ENCODE results near the gene CAMKMT. TPM values are rescaled to one million over a fixed set of nuclear protein-coding genes. Genes with fewer than 3 reads are reported as not detected.

CAMKMT gene
- total RNA-seq, 1 experiment from 2014 or later = 12.5 TPM

- TF ChIP-seq, protein P1, sequence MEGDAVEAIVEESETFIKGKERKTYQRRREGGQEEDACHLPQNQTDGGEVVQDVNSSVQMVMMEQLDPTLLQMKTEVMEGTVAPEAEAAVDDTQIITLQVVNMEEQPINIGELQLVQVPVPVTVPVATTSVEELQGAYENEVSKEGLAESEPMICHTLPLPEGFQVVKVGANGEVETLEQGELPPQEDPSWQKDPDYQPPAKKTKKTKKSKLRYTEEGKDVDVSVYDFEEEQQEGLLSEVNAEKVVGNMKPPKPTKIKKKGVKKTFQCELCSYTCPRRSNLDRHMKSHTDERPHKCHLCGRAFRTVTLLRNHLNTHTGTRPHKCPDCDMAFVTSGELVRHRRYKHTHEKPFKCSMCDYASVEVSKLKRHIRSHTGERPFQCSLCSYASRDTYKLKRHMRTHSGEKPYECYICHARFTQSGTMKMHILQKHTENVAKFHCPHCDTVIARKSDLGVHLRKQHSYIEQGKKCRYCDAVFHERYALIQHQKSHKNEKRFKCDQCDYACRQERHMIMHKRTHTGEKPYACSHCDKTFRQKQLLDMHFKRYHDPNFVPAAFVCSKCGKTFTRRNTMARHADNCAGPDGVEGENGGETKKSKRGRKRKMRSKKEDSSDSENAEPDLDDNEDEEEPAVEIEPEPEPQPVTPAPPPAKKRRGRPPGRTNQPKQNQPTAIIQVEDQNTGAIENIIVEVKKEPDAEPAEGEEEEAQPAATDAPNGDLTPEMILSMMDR (conservative IDR thresholded peaks at IDR 0.05; ENCODE audit: low read depth, low read length) = no peak
- no peak for TF ChIP-seq EZH2 (IDR thresholded peaks at IDR 0.05; ENCODE audit: borderline replicate concordance, low read depth, low read length, poor library complexity, severe bottlenecking)
- intact Hi-C loops (cut with micrococcal nuclease; ENCODE audit: unreplicated experiment) = no loop called here
- Histone ChIP-seq H3K27ac (ENCODE audit: low read depth, low read length, poor library complexity, severe bottlenecking) (no peak overlapping the region), H3K4me3 (ENCODE audit: low read depth, low read length, poor library complexity, severe bottlenecking) (no peak overlapping the region), H3K27me3 (replicated peaks; ENCODE audit: insufficient read depth, low read depth, low read length, poor library complexity) (no peaks in the 10 kb centered on the region), H3K4me1 (ENCODE audit: insufficient read depth, low read length, poor library complexity, severe bottlenecking) (no peaks in the 10 kb centered on the region), H3K36me3 (ENCODE audit: insufficient read depth, low read length, poor library complexity, severe bottlenecking) (no peaks in the 10 kb centered on the region), H3K9me3 (ENCODE audit: low read depth, low read length, poor library complexity, severe bottlenecking) (no peaks in the 10 kb centered on the region)
- ChIA-PET POLR2A (ENCODE audit: low non-redundant PET) (interaction anchor here (0.6 kb wide), 1 partner anchor 204 kb away, joined by 3 read pairs; no protein-coding TSS in a partner anchor), CTCF (no interaction called here)
- DNase-seq (ENCODE audit: low spot score) = no peak
- no TSS peak for BruUV-seq (replicated peaks)
These were observed 236.8 kb downstream of the CAMKMT start for GRCh38 chr2:44598330-44599119.

- TF ChIP-seq, protein P1 (conservative IDR thresholded peaks at IDR 0.05; ENCODE audit: low read depth, low read length) = no peak
- TF ChIP-seq EZH2 (IDR thresholded peaks at IDR 0.05; ENCODE audit: borderline replicate concordance, low read depth, low read length, poor library complexity, severe bottlenecking) = no peak
- Histone ChIP-seq H3K36me3 (ENCODE audit: insufficient read depth, low read length, poor library complexity, severe bottlenecking) (no peaks in the 10 kb centered on the region), H3K4me3 (ENCODE audit: low read depth, low read length, poor library complexity, severe bottlenecking) (no peak overlapping the region), H3K27ac (ENCODE audit: low read depth, low read length, poor library complexity, severe bottlenecking) (no peak overlapping the region), H3K4me1 (ENCODE audit: insufficient read depth, low read length, poor library complexity, severe bottlenecking) (no peaks in the 10 kb centered on the region), H3K27me3 (replicated peaks; ENCODE audit: insufficient read depth, low read depth, low read length, poor library complexity) (no peaks in the 10 kb centered on the region), H3K9me3 (ENCODE audit: low read depth, low read length, poor library complexity, severe bottlenecking) (no peaks in the 10 kb centered on the region)
- intact Hi-C loops (cut with micrococcal nuclease; ENCODE audit: unreplicated experiment) = no loop called here
- ChIA-PET CTCF (no interaction called here), POLR2A (ENCODE audit: low non-redundant PET) (no interaction called here)
- BruUV-seq (replicated peaks) = no TSS peak
- no peak for DNase-seq (ENCODE audit: low spot score)
These were observed 237.4 kb downstream of the CAMKMT start for GRCh38 chr2:44599130-44599529.

DNA sequence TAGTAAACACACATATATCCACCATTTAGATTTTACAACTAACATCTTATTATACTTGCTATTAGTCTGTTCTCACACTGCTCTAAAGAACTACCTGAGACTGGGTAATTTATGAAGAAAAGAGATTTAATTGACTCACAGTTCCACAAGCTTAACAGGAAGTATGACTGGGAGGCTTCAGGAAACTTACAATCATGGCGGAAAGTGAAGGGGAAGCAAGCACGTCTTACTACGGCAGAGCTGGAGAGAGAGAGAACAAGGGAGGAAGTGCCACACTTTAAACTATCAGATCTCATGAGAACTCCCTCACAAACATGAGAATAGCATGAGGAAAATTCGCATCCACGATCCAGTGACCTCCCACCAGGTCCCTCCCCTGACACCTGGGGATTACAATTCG is 240.7 kb downstream of the CAMKMT start:
- no TSS peak for BruUV-seq (replicated peaks)
- no peak for DNase-seq (ENCODE audit: low spot score)
- Histone ChIP-seq H3K9me3 (ENCODE audit: low read depth, low read length, poor library complexity, severe bottlenecking) (no peaks in the 10 kb centered on the region), H3K27me3 (replicated peaks; ENCODE audit: insufficient read depth, low read depth, low read length, poor library complexity) (no peaks in the 10 kb centered on the region), H3K4me1 (ENCODE audit: insufficient read depth, low read length, poor library complexity, severe bottlenecking) (no peaks in the 10 kb centered on the region), H3K36me3 (ENCODE audit: insufficient read depth, low read length, poor library complexity, severe bottlenecking) (no peaks in the 10 kb centered on the region), H3K4me3 (ENCODE audit: low read depth, low read length, poor library complexity, severe bottlenecking) (no peak overlapping the region), H3K27ac (ENCODE audit: low read depth, low read length, poor library complexity, severe bottlenecking) (no peak overlapping the region)
- intact Hi-C loops (cut with micrococcal nuclease; ENCODE audit: unreplicated experiment) = no loop called here
- CTCF ChIA-PET = no interaction called here
- no peak for TF ChIP-seq EZH2 (IDR thresholded peaks at IDR 0.05; ENCODE audit: borderline replicate concordance, low read depth, low read length, poor library complexity, severe bottlenecking)
- TF ChIP-seq, protein P1 (conservative IDR thresholded peaks at IDR 0.05; ENCODE audit: low read depth, low read length) = no peak
- POLR2A ChIA-PET (ENCODE audit: low non-redundant PET) = no interaction called here
